GM21423 (cell line): Measurements from ENCODE around the gene GABRP.
"Not testable (repeated sequence)": the region's sequence is repeated elsewhere in the genome, so short reads cannot be mapped to it uniquely, and the experiment has no call there.

Experiments
- ATAC-seq: cut with Tn5 transposase; IDR thresholded peaks from one replicate; pipeline ENCODE4 v1.9.1; 2021; ENCODE audit warnings: mild to moderate bottlenecking, moderate library complexity; ENCODE audit not compliant: unreplicated experiment

GABRP gene

GRCh38 chr5:170791325-170791954, 7.9 kb downstream of the GABRP start:
- no peak for ATAC-seq

GRCh38 chr5:170792878-170793277, 9.4 kb downstream of the GABRP start:
- ATAC-seq, result no peak

DNA sequence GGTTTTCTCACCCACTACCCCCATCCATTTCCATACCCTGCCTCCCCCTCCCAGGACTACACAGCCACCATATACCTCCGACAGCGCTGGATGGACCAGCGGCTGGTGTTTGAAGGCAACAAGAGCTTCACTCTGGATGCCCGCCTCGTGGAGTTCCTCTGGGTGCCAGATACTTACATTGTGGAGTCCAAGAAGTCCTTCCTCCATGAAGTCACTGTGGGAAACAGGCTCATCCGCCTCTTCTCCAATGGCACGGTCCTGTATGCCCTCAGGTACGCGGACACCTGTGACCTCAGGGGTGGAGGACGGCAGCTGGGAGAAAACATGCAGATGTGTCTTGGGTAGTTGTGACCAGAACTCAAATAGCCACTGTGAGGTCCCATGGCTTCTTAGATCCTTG, 11.6 kb downstream of the GABRP start:
- no peak for ATAC-seq

DNA sequence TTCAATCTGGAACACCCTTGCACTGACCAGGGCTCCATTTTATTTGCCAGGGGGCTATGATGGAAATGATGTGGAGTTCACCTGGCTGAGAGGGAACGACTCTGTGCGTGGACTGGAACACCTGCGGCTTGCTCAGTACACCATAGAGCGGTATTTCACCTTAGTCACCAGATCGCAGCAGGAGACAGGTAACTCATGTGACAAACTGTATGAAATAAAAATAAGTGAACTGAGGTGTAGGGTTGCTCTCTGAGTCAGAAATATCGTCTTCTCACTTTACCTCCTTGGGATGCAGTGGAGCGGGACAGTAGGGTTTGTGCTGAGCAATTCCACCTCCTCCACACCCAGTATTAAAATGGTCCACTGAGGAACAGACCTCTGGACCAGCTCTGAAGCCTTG, 22.1 kb downstream of the GABRP start:
- no peak for ATAC-seq

DNA sequence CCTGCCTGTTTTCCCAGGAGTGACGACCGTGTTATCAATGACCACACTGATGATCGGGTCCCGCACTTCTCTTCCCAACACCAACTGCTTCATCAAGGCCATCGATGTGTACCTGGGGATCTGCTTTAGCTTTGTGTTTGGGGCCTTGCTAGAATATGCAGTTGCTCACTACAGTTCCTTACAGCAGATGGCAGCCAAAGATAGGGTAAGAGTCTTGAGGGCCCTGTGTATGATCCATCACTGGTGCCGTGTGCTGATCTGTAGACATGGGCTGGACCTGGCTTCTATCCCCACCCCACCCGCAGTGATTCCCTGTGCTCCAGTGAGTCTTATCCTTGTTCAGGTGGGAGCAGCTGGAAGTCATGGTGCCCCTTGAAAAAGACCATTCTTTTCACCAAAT, 26.0 kb downstream of the GABRP start:
- ATAC-seq, result no peak

DNA sequence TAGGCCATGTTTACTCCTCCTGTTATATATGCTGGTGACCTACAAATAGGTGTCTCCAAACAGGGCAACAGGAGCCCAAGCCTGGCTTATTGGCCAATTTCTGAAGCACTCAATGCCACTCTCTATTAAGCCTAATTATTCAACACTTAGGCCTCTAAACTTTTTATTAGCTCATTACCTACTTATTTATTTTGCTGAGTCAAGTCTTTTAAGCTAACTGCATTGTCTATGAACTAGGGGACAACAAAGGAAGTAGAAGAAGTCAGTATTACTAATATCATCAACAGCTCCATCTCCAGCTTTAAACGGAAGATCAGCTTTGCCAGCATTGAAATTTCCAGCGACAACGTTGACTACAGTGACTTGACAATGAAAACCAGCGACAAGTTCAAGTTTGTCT, 28.2 kb downstream of the GABRP start:
- no peak for ATAC-seq

DNA sequence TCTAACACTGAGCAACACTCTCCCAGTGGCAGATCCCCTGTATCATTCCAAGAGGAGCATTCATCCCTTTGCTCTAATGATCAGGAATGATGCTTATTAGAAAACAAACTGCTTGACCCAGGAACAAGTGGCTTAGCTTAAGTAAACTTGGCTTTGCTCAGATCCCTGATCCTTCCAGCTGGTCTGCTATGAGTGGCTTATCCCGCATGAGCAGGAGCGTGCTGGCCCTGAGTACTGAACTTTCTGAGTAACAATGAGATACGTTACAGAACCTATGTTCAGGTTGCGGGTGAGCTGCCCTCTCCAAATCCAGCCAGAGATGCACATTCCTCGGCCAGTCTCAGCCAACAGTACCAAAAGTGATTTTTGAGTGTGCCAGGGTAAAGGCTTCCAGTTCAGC, 29.7 kb downstream of the GABRP start:
- ATAC-seq, result no peak

- no peak for ATAC-seq
These were observed 33.7 kb downstream of the GABRP start for GRCh38 chr5:170817195-170817594.

DNA sequence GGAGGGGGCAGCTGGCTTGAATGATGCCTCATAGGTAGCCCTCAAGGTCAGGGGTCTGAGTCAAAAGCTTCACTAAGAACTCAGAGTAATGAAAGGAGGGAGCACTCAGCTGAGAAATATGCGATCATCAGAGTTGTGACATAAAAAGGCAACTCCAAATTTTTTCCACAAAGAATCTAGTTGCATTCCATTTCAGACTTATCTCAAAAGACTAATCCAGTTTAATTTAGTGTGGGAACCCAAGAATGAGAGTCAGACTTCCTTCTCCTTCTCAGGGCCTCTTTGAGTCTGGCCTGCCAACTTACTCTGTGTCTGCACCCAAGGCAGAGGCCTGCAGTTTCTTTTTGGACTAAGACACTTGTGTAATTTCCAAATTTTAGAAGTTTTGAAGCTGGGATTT, 34.7 kb downstream of the GABRP start:
- ATAC-seq, result no peak

- ATAC-seq, result no peak
These were observed 36.3 kb downstream of the GABRP start for GRCh38 chr5:170819824-170820223.

DNA sequence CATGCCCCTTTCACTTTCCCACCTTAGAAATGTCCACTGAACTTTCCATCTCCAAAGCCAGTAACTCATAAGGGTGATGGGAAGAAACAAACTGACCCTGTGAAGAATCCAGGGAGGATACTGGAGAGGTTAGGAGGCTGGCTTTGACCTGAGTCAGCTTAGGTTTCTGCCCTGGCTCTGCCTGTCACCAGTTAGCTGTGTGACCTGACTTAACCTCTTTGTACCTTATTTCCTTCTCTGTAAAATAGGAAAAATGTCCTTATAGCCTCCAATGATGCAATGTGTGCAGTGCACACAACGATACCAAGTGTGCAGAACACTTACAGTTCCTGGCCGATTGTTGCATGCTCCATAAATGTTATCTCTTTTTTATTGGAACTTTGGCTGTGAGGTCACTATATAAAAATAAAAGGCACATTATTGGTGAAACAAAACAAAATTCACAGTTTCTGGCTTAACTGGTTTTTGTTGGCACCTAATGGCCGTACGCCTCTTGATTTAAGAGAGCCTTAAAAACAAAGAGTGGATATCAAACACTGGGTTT, 37.8 kb downstream of the GABRP start:
- no peak for ATAC-seq

DNA sequence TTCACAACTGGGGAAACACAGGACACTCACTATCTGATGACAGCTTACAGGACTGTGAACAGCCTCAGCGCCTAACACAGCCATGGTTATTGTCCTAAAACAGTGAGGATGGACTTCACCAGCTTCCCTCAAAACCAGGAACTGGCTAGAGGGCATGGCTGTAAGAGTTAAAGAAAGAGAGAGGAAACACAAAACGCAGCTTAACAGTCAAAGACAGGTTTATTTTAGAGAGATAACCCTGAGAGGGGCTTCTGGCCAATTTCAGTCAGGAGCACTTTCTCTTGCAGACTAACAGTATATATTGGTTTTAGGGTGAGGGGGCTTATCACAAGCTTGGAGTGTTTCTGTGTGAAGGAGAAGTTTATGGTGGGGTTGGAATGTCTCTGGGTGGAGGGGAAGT, 42.6 kb downstream of the GABRP start:
- ATAC-seq, result no peak

DNA sequence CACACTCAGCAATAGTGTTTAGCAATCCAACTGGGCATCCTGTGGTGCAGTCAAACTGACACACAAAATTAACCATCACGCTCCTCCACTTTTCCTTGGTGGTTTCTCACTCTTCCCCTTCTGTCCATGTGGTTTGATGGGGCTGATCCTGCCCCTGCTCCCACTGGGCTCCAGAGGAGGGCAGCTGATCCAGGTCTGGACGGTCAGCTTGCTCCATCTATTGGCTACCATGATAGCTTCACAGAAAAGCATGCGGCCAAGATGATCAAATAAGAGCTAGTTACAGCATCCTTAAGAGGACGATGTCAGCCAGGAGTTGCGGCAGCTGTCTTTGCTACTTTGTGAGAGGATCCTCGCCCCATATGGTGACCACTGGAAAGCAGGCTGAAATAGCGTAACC, 48.7 kb downstream of the GABRP start:
- no peak for ATAC-seq

GRCh38 chr5:170833981-170834380, 50.5 kb downstream of the GABRP start:
- ATAC-seq, result not testable (repeated sequence)

DNA sequence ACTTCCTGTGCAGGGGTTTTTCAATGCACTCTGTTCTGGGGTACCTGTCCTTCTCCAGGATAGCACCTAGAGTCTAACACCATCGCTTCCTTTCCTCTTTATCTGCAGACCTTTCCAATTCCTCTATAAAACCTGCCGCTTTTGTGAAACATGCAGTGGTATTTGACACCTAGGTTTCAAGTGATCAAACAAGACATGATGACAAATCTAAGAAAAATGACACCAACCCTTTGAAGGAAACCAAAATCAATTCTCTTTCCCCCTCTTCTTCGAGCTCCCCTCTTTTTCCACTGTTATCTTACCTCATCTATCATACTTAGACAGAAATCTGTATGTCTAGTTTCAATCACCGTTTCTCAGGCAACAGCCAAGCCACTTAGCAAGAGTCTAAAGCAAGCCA, 52.7 kb downstream of the GABRP start:
- ATAC-seq, result no peak

GRCh38 chr5:170843870-170844269, 60.3 kb downstream of the GABRP start:
- ATAC-seq, result no peak

GRCh38 chr5:170844651-170845050, 61.1 kb downstream of the GABRP start:
- no peak for ATAC-seq

DNA sequence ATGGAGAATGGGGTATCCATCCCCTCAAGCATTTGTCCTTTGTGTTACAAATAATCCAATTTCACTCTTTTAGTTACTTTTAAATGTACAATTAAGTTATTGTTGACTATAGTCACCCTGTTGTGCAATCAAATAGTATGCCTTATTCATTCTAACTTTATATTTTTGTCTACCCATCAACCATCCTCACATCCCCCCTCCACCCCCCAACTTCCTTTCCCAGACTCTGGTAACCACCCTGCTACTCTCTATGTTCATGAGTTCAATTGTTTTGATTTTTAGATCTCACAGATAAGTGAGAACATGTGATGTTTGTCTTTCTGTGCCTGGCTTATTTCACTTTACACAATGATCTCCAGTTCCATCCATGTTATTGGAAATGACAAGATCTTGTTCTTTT, 62.9 kb downstream of the GABRP start:
- ATAC-seq, result no peak

- no peak for ATAC-seq
These were observed 63.3 kb downstream of the GABRP start for GRCh38 chr5:170846846-170847245.

GRCh38 chr5:170848033-170848432, 64.5 kb downstream of the GABRP start:
- no peak for ATAC-seq

- no peak for ATAC-seq
These were observed 65.8 kb downstream of the GABRP start for GRCh38 chr5:170849374-170849773.

GRCh38 chr5:170854566-170854965, 71.0 kb downstream of the GABRP start:
- no peak for ATAC-seq

- no peak for ATAC-seq
These were observed 73.5 kb downstream of the GABRP start for GRCh38 chr5:170857066-170857465.
